DND-41 (cell line): ENCODE results near the gene OMP.

ENCODE experiments used
- CTCF ChIP-seq: IDR thresholded peaks from 2 replicates; pipeline ENCODE4 v1.5.1; 2012; ENCODE audit warnings: borderline replicate concordance, low read length, moderate library complexity, mild to moderate bottlenecking; ENCODE audit not compliant: poor library complexity, severe bottlenecking; ENCODE audit errors: extremely low read depth
- EZH2 ChIP-seq: IDR thresholded peaks from 3 replicates; pipeline ENCODE4 v1.6.1; 2012; ENCODE audit warnings: borderline replicate concordance, low read depth, mild to moderate bottlenecking, moderate library complexity, low read length, inconsistent platforms; ENCODE audit not compliant: severe bottlenecking

GRCh38 chr11:77106759-77107158 lies 4.1 kb downstream of the OMP start:
- TF ChIP-seq CTCF (no peak), EZH2 (no peak)
